HepG2 (cell line): ENCODE measurements around the gene ARF5. TPM values are rescaled to one million over a fixed set of nuclear protein-coding genes. Genes with fewer than 3 reads are reported as not detected.

ENCODE experiments used
- ATAC-seq: fragments of 200-7000 bp; cut with Tn5 transposase; 3 replicates; pipeline ENCODE4 v1.9.1; 2020; ENCODE audit warnings: mild to moderate bottlenecking, moderate library complexity
- BruUV-seq: library from RNA; stranded (reverse); fragments of 400-500 nt; replicated peaks from 2 replicates; lab custom pipeline; 2021; lab: Mats Ljungman, UMichigan
- CTCF ChIA-PET: fragments of 300-600 bp; formaldehyde crosslinking; extraction: SDS; loops from one replicate; lab custom pipeline; 2021; ENCODE audit warnings: low total read pairs, inconsistent platforms, low intra/inter-chr PET ratio; lab: Yijun Ruan, JAX
- POLR2A ChIA-PET: fragments of 350-600 bp; sonication (Branson Sonifier 250); formaldehyde crosslinking; loops from one replicate; lab custom pipeline; 2020; ENCODE audit warnings: antibody characterized with exemption, inconsistent platforms; lab: Yijun Ruan, JAX
- DNase-seq: peaks from one replicate; pipeline ENCODE4 v3.0.0-alpha.2; 2015; ENCODE audit warnings: low spot score
- FAIRE-seq: peaks from 3 replicates; lab custom pipeline; 2011; peaks lifted over from hg19 to GRCh38; lab: Jason Lieb, UNC
- H2AFZ ChIP-seq: one replicate; pipeline ENCODE4 v1.6.1; 2011; ENCODE audit warnings: low read length, inconsistent platforms
- H3K27ac ChIP-seq: fragments of 300-600 bp; 3 replicates; pipeline ENCODE4 v1.8.0; 2011; ENCODE audit warnings: mixed run types, mild to moderate bottlenecking, mixed read lengths, low read length, inconsistent platforms; ENCODE audit not compliant: insufficient read depth; ENCODE audit errors: extremely low read length
- H3K27me3 ChIP-seq, 2 experiments: fragments of 200-600 bp in 1 of 2; 2 replicates in 1 of 2; 3 replicates in 1 of 2; pipeline versions ENCODE4 v1.6.0 to v1.8.0; 2011; ENCODE audit warnings: low read length in 2 of 2, mild to moderate bottlenecking in 2 of 2, moderate library complexity in 2 of 2, inconsistent platforms in 1 of 2; ENCODE audit not compliant: insufficient read depth in 2 of 2, control insufficient read depth in 1 of 2
- H3K36me3 ChIP-seq, 2 experiments: fragments of 200-600 bp in 1 of 2; replicated peaks in 1 of 2; 2 replicates in 1 of 2; 3 replicates in 1 of 2; pipeline versions ENCODE4 v1.5.1 to v1.8.0; 2011; ENCODE audit warnings: low read length in 2 of 2, inconsistent platforms in 1 of 2; ENCODE audit not compliant: insufficient read depth in 2 of 2, control insufficient read depth in 1 of 2
- H3K4me1 ChIP-seq: 2 replicates; pipeline ENCODE4 v1.5.1; 2012; ENCODE audit warnings: low read length, inconsistent platforms; ENCODE audit not compliant: insufficient read depth
- H3K4me2 ChIP-seq: 2 replicates; pipeline ENCODE4 v1.6.0; 2011; ENCODE audit warnings: low read depth, low read length, inconsistent platforms
- H3K4me3 ChIP-seq, 3 experiments: fragments of 200-600 bp in 1 of 3; sonication (generic), shearing (Covaris generic) in 1 of 3; replicated peaks in 1 of 3; 2 replicates each; pipeline ENCODE4 v1.5.1; 2011 to 2016; ENCODE audit warnings: low read length in 3 of 3, inconsistent platforms in 2 of 3, low read depth in 2 of 3, mild to moderate bottlenecking in 2 of 3, control low read depth in 1 of 3, mixed read lengths in 1 of 3; ENCODE audit not compliant: insufficient read depth in 1 of 3
- H3K79me2 ChIP-seq: one replicate; pipeline ENCODE4 v1.6.1; 2011; ENCODE audit warnings: low read length, inconsistent platforms; ENCODE audit not compliant: insufficient read depth
- H3K9ac ChIP-seq: 2 replicates; pipeline ENCODE4 v1.6.0; 2011; ENCODE audit warnings: mild to moderate bottlenecking, low read depth, low read length, inconsistent platforms; ENCODE audit not compliant: insufficient read depth
- H3K9me3 ChIP-seq: 2 replicates; pipeline ENCODE4 v1.5.1; 2012; ENCODE audit warnings: mild to moderate bottlenecking, low read length
- H4K20me1 ChIP-seq: 2 replicates; pipeline ENCODE4 v1.6.0; 2011; ENCODE audit warnings: inconsistent platforms, mild to moderate bottlenecking, low read length, moderate library complexity; ENCODE audit not compliant: insufficient read depth
- AHR ChIP-seq: IDR thresholded peaks from 2 replicates; pipeline ENCODE4 v1.6.1; 2018; ENCODE audit warnings: missing genetic modification reagents, missing compliant biosample characterization
- ATAD3A ChIP-seq: sonication (generic); formaldehyde crosslinking; IDR thresholded peaks from 2 replicates; pipeline ENCODE4 v1.4.0; 2020; ENCODE audit warnings: missing genetic modification reagents
- ELF1 ChIP-seq: sonication (generic); formaldehyde crosslinking; IDR thresholded peaks from 2 replicates; pipeline ENCODE4 v1.4.0; 2020; ENCODE audit warnings: missing genetic modification reagents
- IKZF4 ChIP-seq: sonication (generic); formaldehyde crosslinking; IDR thresholded peaks from 2 replicates; pipeline ENCODE4 v1.5.1; 2020; ENCODE audit warnings: borderline replicate concordance, mild to moderate bottlenecking, low read depth, missing genetic modification reagents; ENCODE audit errors: not compliant biosample characterization
- ISL2 ChIP-seq: sonication (generic); formaldehyde crosslinking; IDR thresholded peaks from 2 replicates; pipeline ENCODE4 v1.5.0; 2020; ENCODE audit warnings: missing genetic modification reagents
- KLF6 ChIP-seq: IDR thresholded peaks from 2 replicates; pipeline ENCODE4 v1.8.0; 2016; ENCODE audit warnings: missing biosample characterization, missing genetic modification reagents
- PHF5A ChIP-seq: IDR thresholded peaks from one replicate; pipeline ENCODE4 v1.6.1; 2018; ENCODE audit warnings: low read depth, missing genetic modification reagents; ENCODE audit not compliant: unreplicated experiment
- RELA ChIP-seq: sonication (generic); formaldehyde crosslinking; IDR thresholded peaks from 2 replicates; pipeline ENCODE4 v1.4.0; 2020; ENCODE audit warnings: missing genetic modification reagents
- ZC3H4 ChIP-seq: sonication (generic); formaldehyde crosslinking; IDR thresholded peaks from 2 replicates; pipeline ENCODE4 v1.4.0; 2020; ENCODE audit warnings: missing genetic modification reagents, borderline replicate concordance
- ZNF142 ChIP-seq: sonication (generic); formaldehyde crosslinking; IDR thresholded peaks from 2 replicates; pipeline ENCODE4 v1.4.0; 2020; ENCODE audit warnings: missing genetic modification reagents
- ZNF629 ChIP-seq: sonication (generic); formaldehyde crosslinking; conservative IDR thresholded peaks from 2 replicates; pipeline ENCODE4 v1.5.0; 2020; ENCODE audit warnings: missing genetic modification reagents
- ZNF709 ChIP-seq: sonication (generic); formaldehyde crosslinking; IDR thresholded peaks from 2 replicates; pipeline ENCODE4 v1.5.0; 2020; ENCODE audit warnings: mild to moderate bottlenecking, missing genetic modification reagents
- ZSCAN29 ChIP-seq: sonication (generic); formaldehyde crosslinking; conservative IDR thresholded peaks from 2 replicates; pipeline ENCODE4 v1.4.0; 2020; ENCODE audit warnings: mild to moderate bottlenecking, missing genetic modification reagents
- WGBS: methylation state at CpG from one replicate; pipeline ENCODE4 v1.1.6; 2017; ENCODE audit warnings: low lambda C conversion rate; 5-methylcytosine and 5-hydroxymethylcytosine counted together
- in situ Hi-C: cut with HindIII; loops from 2 replicates; pipeline ENCODE4 v1.10.0; 2017; ENCODE audit warnings: low pct_unique_long_range_greater_than_20kb; ENCODE audit not compliant: extremely low pct_ligation_motif_present
- intact Hi-C: fragments of 100-400 bp; cut with micrococcal nuclease; formaldehyde crosslinking; loops from one replicate; pipeline ENCODE4 v1.10.0; 2022; ENCODE audit not compliant: unreplicated experiment
- polyA plus RNA-seq, 8 experiments: library from polyadenylated mRNA; depleted of rRNA in 3 of 8; stranded (reverse) in 7 of 8; unstranded in 1 of 8; fragments of >200 nt; fragmentation: Illumina TruSeq in 4 of 8; extraction: Trizol in 4 of 8; gene quantifications; 2 replicates each; pipeline versions ENCODE4 v1.2.1 to v1.2.3, GENCODE V29; 2011 to 2016; ENCODE audit warnings: low read depth in 4 of 8, missing spikeins in 1 of 8, mixed read lengths in 1 of 8; ENCODE audit not compliant: insufficient read depth in 1 of 8
- total RNA-seq, 5 experiments: library from RNA; depleted of rRNA; stranded (reverse); fragments of >200 nt; fragmentation: Illumina TruSeq; extraction: Trizol; gene quantifications; 2 replicates each; pipeline ENCODE4 v1.2.3, GENCODE V29; 2016; ENCODE audit warnings: low read depth in 1 of 5
- TF ChIP-seq, protein P1 (sequence below): sonication (generic); formaldehyde crosslinking; IDR thresholded peaks from 2 replicates; pipeline ENCODE4 v1.5.0; 2020; ENCODE audit warnings: missing genetic modification reagents

ARF5 gene
- total and polyA plus RNA-seq, 2 of the 13 experiments (the other 11 are each of a cell fraction or from before 2014, with no cell fraction given), result 109 to 135 TPM

GRCh38 chr7:127578711-127579275 lies 9.4 kb upstream of the ARF5 start:
- WGBS, result 94% methylated on average over 4 of the region's 4 CpGs
- no peak overlapping the region for H3K27ac ChIP-seq
- peaks cover 0 to 4% of the 10 kb centered on the region in 2 experiments; a peak in 3 of 5 replicates for H3K36me3 ChIP-seq
- no peak overlapping the region for H3K4me3 ChIP-seq
- no peaks in the 10 kb centered on the region for H3K9me3 ChIP-seq
- no TSS peak for BruUV-seq
- DNase-seq, result no peak
- ChIA-PET POLR2A (interaction anchor here (1.0 kb wide), 1 partner anchor 9 kb away, joined by 3 read pairs; the partner anchor contains the start of gene ARF5), CTCF (no interaction called here)
- peaks cover 2% of the 10 kb centered on the region for H3K79me2 ChIP-seq
- intact Hi-C loops (loop anchor here (2.0 kb wide), 1 partner anchor 74 kb away; no protein-coding TSS in a partner anchor), in situ Hi-C loops (no loop called here)
- no peaks in the 10 kb centered on the region; the same call in 1 of the 2 replicates for H4K20me1 ChIP-seq
- TF ChIP-seq, protein P1, sequence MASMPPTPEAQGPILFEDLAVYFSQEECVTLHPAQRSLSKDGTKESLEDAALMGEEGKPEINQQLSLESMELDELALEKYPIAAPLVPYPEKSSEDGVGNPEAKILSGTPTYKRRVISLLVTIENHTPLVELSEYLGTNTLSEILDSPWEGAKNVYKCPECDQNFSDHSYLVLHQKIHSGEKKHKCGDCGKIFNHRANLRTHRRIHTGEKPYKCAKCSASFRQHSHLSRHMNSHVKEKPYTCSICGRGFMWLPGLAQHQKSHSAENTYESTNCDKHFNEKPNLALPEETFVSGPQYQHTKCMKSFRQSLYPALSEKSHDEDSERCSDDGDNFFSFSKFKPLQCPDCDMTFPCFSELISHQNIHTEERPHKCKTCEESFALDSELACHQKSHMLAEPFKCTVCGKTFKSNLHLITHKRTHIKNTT (CRISPR knock-in tag), result no peak
- TF ChIP-seq KLF6 (no peak), ZSCAN29 (CRISPR knock-in tag) (no peak), IKZF4 (CRISPR knock-in tag) (no peak), ISL2 (no peak), ATAD3A (CRISPR knock-in tag) (no peak), ZC3H4 (CRISPR knock-in tag) (no peak), PHF5A (no peak), ELF1 (CRISPR knock-in tag) (no peak), ZNF142 (CRISPR knock-in tag) (no peak), ZNF709 (CRISPR knock-in tag) (no peak), RELA (CRISPR knock-in tag) (no peak), ZNF629 (CRISPR knock-in tag) (no peak), AHR (no peak)
- no peak for ATAC-seq
- no peak overlapping the region for H3K4me2 ChIP-seq
- H2AFZ ChIP-seq, result no peak overlapping the region
- FAIRE-seq, result no peak
- H3K9ac ChIP-seq, result no peak overlapping the region
- H3K4me1 ChIP-seq, result peaks cover 37% of the 10 kb centered on the region
- no peaks in the 10 kb centered on the region for H3K27me3 ChIP-seq
